Mesodermal cell (in vitro differentiated cells): ENCODE results near the gene ZSWIM6.
"Not testable (repeated sequence)": the region's sequence is repeated elsewhere in the genome, so short reads cannot be mapped to it uniquely, and the experiment has no call there.

Experiments used
- H3K27ac ChIP-seq: 2 replicates; pipeline ENCODE4 v1.7.0; 2013; ENCODE audit warnings: mild to moderate bottlenecking, low read depth, low read length, moderate library complexity; ENCODE audit not compliant: severe bottlenecking
- H3K36me3 ChIP-seq: 2 replicates; pipeline ENCODE4 v1.7.1; 2013; ENCODE audit warnings: mild to moderate bottlenecking, low read length, moderate library complexity; ENCODE audit not compliant: control insufficient read depth, insufficient read depth
- H3K4me1 ChIP-seq: one replicate; pipeline ENCODE4 v1.7.1; 2013; ENCODE audit warnings: mild to moderate bottlenecking, low read length; ENCODE audit not compliant: insufficient read depth, control insufficient read depth, poor library complexity, severe bottlenecking
- H3K4me3 ChIP-seq: 2 replicates; pipeline ENCODE4 v1.7.0; 2013; ENCODE audit warnings: low read length, control low read depth, mild to moderate bottlenecking; ENCODE audit not compliant: insufficient read depth, poor library complexity, severe bottlenecking; ENCODE audit errors: extremely low read depth
- H3K9me3 ChIP-seq: 2 replicates; pipeline ENCODE4 v1.7.1; 2013; ENCODE audit warnings: mild to moderate bottlenecking, low read length, moderate library complexity; ENCODE audit not compliant: control insufficient read depth
- WGBS, 2 experiments: methylation state at CpG; one replicate each; pipeline ENCODE4 v1.1.5; 2013; ENCODE audit warnings: missing lambda C conversion rate in 2 of 2; ENCODE audit not compliant: insufficient coverage in 2 of 2; 5-methylcytosine and 5-hydroxymethylcytosine counted together

The ZSWIM6 gene

DNA sequence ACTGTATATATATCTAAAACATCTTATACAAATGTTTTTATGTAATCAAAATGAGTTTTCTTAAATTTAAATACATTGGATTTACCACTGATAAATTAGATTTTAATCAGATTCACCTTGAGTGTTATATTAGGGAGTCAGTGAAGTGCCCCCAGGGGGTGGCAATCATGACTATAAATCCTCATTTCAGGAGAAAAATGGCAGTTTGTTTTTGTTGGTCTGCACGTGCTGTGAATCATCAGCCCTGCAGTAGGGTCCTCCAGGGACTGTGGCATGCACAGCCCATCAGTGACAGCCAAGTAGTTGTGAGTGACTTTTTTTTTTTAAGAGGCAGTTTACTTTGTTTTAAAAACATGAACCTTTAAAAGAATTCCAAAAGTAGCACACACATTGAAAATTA lies 65.2 kb downstream of the ZSWIM6 start:
- H3K9me3 ChIP-seq: no peaks in the 10 kb centered on the region
- H3K27ac ChIP-seq: no peak overlapping the region
- H3K36me3 ChIP-seq: no peaks in the 10 kb centered on the region
- 50 to 100% methylated on average over 1 of the region's 1 CpG for WGBS, 2 experiments
- H3K4me1 ChIP-seq: no peaks in the 10 kb centered on the region
- H3K4me3 ChIP-seq: no peak overlapping the region

DNA sequence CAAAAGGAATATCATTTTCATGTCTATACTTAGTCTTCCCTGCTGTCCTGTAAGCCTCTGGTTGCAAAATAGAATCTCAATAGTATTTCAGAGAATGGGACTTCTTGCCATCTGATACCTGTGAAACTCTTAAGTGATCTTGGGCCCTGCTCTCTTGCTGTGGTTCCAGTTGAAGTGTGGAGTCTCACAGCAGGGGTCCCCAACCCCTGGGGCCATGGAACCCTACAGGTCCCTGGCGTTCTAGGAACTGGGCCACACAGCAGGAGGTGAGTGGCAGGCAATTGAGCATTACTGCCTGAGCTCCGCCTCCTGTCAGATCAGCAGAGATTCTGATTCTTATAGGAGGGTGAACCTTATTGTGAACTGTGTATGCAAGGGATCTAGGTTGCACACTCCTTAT lies 65.9 kb downstream of the ZSWIM6 start:
- H3K36me3 ChIP-seq: no peaks in the 10 kb centered on the region
- WGBS, 2 experiments: 93 to 100% methylated on average over 2 of the region's 2 CpGs
- no peak overlapping the region for H3K4me3 ChIP-seq
- H3K9me3 ChIP-seq: no peaks in the 10 kb centered on the region
- H3K27ac ChIP-seq: no peak overlapping the region
- H3K4me1 ChIP-seq: peaks cover 6% of the 10 kb centered on the region

DNA sequence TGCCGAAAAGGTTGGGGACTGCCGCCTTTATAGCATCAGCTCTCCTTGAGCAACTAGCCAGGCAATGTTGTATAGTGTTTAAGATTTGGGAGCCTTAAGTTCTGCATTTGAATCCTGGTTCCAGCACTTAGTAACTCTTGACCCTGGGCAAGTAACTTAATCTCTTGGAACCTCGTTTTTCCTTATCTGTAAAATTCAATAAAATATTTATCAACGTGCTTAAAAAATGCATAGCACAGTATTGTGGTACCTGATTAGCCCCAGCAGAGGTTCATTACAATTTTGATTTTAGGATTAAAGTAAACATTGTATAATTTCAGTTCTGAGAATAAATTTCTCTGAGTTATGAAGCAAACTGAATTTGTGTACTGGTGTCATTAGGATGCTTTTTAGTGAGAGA lies 66.4 kb downstream of the ZSWIM6 start:
- Histone ChIP-seq H3K4me3 (no peak overlapping the region), H3K9me3 (no peaks in the 10 kb centered on the region), H3K27ac (no peak overlapping the region), H3K36me3 (no peaks in the 10 kb centered on the region), H3K4me1 (peaks cover 12% of the 10 kb centered on the region)
- 100% methylated on average over 1 to 2 of the region's 4 CpGs for WGBS, 2 experiments

DNA sequence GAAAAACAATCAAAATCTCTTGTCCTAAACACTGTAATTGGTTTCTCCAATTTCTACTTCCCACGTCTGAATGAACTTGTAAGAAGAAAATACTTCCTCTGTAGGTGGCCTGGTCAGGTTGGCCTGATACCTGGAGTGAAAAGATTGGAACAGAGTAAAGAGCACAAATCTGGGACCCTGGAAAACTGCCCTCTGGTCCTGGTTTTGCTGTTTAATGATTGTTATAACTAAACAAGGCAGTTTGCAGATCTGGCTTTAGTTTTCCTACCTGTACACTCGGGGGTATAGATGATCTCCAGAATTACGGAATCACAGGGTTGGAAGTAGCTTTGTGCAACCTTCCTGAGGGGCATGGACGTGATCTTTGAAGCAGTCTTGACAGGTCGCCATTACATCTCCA lies 67.6 kb downstream of the ZSWIM6 start:
- 93 to 100% methylated on average over 3 to 4 of the region's 5 CpGs for WGBS, 2 experiments
- no peak overlapping the region for H3K4me3 ChIP-seq
- peaks cover 13% of the 10 kb centered on the region for H3K4me1 ChIP-seq
- H3K36me3 ChIP-seq: no peaks in the 10 kb centered on the region
- no peaks in the 10 kb centered on the region for H3K9me3 ChIP-seq
- no peak overlapping the region for H3K27ac ChIP-seq

DNA sequence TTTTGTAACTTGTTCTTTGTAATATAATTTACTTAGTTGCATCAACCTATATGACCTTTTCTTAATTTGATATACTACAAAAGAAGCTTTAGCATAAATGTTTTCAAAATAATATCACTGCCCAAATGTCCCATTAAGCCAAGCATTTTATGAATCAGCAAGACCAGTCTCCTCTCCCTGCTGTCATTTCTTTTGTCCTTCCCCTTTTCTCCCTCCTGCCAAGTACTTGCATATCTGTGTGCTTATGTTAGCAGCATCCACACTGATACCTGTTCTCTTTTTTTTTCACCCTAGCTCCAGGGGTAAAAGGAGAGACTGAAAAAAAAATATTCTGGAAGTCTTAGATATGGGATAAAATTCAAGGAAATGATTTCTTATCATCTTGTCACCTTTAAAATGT lies 69.7 kb downstream of the ZSWIM6 start:
- Histone ChIP-seq H3K9me3 (no peaks in the 10 kb centered on the region), H3K4me3 (no peak overlapping the region), H3K4me1 (peaks cover 13% of the 10 kb centered on the region), H3K36me3 (no peaks in the 10 kb centered on the region), H3K27ac (no peak overlapping the region)

DNA sequence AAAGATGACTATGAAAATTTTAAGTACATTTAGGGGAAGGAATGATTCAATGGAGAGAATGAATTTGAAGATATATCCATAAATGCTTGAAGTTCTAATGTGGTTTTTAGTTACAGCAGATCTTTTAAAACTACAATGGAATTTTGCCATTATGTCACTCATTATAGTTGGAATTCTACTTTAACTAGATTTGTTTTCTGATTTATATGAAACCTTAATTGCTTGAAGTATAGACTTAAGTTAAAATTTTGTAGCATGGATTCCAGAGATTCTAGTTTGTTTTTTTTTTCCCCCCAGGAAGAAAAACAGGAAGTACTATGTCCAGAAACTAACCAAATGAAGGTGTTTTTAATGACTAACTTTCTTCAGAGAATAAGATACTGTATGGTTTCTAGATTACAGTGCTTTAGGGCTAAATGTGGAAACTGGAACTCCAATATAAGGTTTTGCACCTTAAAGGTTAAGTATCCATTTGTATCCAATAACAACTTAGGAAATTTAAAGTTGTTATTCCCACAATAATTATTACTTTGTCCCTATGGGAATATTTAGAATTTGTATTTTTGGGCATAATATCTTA lies 70.3 kb downstream of the ZSWIM6 start:
- no peaks in the 10 kb centered on the region for H3K36me3 ChIP-seq
- no peak overlapping the region for H3K4me3 ChIP-seq
- no peak overlapping the region for H3K27ac ChIP-seq
- H3K9me3 ChIP-seq: no peaks in the 10 kb centered on the region
- H3K4me1 ChIP-seq: peaks cover 13% of the 10 kb centered on the region

DNA sequence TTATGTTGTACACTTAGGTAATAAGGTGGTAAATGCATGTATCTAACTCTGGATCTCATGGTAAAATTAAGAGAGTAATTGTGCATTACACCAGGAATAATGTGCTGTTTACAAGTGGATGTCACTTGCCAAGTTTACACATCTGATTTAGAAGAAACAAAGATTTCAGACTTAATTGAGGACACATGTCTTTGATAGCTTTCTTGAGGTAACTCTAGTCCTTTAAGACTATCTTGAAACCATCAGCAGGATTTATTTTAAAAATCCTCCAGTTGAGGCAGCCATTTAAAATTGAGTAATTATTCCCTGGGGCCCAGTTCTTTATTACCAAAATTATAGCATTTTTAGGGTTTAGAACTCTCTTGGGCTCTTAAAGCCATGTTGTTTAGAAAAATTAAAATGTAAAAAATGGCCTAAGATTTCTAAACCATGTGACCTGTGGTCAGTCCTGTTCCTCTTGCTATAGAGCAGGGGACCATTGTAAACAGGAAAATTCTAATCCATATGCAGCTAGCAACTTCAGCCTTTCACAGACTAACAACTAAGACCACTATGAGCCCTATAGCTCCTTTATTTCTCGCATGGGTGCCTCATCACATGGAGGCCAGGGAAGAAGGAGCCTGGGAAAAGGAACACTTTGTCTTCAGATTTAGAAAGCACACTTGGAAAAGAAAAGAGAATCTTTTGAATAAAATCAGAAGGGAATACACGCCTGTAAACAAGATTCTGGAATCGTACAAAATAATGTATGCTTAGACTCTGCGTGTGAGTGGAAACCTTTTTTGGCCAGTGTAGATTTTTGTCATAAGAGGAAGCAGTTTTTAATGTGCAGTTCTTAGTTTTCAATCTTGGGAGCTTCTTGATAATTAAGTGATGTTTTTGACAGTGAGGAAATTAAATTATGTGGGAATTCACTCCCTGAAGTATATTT lies 71.2 kb downstream of the ZSWIM6 start:
- H3K4me3 ChIP-seq: no peak overlapping the region
- no peaks in the 10 kb centered on the region for H3K9me3 ChIP-seq
- WGBS, 2 experiments: 90 to 96% methylated on average over 4 of the region's 4 CpGs
- peaks cover 20% of the 10 kb centered on the region for H3K4me1 ChIP-seq
- no peaks in the 10 kb centered on the region for H3K36me3 ChIP-seq
- H3K27ac ChIP-seq: no peak overlapping the region

DNA sequence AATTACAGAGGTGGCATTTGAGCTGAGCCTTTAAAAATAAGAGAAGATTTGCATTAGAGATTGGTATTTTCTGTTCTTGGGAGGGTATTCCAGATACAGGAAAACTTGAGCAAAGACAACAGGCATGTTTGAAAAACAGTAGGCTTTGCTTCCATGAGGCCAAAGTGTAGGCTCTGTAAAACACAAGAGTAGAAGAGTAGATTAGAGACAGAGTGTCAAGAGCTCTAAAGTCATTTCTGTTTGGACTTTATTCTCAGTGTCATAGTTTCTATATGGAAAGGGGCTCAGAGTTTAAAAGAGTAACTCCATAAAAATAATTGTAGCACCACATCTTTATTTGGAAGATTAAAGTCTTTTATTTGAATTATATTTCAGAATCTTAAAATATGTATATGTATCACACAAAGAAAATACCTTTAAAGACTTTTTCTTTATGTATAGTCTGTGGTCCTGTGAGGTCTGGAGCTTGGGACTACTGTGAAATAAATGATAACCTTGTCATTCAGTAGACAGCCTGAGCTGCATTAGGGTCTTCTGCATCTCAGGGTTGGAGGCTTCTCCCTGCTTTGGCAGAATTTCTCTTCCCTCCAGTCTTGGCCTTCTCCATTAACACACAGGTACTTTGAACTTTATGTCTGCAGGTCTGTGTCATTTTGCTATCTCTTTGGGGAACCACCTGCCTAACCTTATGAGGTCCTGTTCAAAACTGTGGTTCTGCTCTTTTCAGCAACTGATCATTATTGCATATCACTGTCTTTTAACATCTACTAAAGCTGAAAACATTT lies 73.6 kb downstream of the ZSWIM6 start:
- H3K27ac ChIP-seq: no peak overlapping the region
- no peaks in the 10 kb centered on the region for H3K9me3 ChIP-seq
- H3K4me1 ChIP-seq: peaks cover 25% of the 10 kb centered on the region
- H3K36me3 ChIP-seq: no peaks in the 10 kb centered on the region
- H3K4me3 ChIP-seq: no peak overlapping the region

DNA sequence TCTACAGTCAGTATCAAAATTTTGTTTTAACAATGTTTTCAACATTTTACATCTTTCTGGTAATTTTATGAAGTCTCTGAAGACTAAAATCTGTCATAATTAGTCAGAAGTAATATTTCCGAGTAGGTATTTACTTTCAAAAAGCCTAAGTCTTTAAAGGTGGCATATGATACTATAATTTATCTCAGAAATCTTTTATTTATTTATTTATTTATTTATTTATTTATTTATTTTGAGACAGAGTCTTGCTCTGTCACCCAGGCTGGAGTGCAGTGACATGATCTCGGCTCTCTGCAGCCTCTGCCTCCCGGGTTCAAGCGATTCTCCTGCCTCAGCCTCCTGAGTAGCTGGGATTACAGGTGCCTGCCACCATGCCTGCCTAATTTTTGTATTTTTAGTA lies 74.4 kb downstream of the ZSWIM6 start:
- H3K4me1 ChIP-seq: peaks cover 30% of the 10 kb centered on the region
- H3K9me3 ChIP-seq, H3K4me3 ChIP-seq, H3K27ac ChIP-seq, H3K36me3 ChIP-seq: not testable (repeated sequence)
- 96% methylated on average over 3 of the region's 4 CpGs; no CpG with 5 or more reads in 1 of the 2 experiments for WGBS, 2 experiments

DNA sequence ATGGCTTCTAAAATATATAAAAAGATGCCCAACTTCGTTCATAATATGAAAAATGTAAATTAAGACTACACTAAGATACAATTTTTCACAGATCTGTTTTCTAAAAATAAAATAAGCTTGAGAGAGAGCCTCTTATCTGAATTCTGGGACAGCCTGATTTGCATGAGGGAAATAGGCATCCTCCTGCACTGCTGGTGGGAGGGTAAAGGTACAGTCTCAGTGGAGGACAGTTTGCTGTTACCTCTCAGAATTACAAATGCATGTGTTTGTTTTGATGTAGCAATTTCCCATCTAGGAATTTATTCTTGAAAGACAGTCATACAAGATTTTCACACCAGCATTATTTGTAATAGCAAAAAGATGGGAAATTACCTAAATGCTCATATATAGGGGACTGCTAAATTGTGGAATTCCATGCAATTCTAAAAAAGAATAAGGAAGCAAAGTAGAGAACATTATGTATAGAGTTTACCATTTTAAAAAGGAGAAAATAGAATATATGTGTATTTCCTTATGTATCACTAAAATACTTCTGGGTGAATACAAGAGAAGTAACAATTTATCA lies 75.7 kb downstream of the ZSWIM6 start:
- Histone ChIP-seq H3K9me3 (no peaks in the 10 kb centered on the region), H3K27ac (peak overlapping the region; percentile 93), H3K4me1 (peaks cover 25% of the 10 kb centered on the region), H3K4me3 (no peak overlapping the region), H3K36me3 (peaks cover 3% of the 10 kb centered on the region)
- no CpG with 5 or more reads among the region's 1 CpG for WGBS, 2 experiments
